ENCODE results near the gene SERPINE3. TPM values are rescaled to one million over a fixed set of nuclear protein-coding genes. Genes with fewer than 3 reads are reported as not detected.
A peak's percentile ranks its signal among the peaks of the same experiment; 100 is the strongest.

Gene SERPINE3
- total RNA-seq = not detected in 2 replicates

DNA sequence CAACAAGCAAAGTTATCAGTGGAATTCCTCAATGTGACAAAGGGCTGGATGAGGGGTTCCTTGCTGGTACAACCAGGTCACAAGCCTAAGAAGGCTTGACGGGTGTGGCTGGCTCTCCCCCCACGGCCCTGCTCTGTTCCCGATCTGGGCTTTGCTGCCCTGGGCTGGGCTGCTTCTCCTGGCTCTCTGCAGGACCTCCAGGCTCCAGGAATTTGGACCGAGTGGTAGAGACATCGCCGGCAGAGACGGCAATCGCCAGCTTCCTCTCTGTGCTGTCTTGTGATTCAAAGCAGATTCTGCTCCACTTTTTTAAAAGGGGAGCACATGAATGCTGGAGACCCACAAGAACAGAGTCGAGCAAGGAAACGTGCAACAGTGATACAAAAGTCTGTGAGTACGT is at the start of gene SERPINE3:
TSS of gene SERPINE3 (plus strand) at position 338 of the 400 bp plus-strand sequence. CDS start 1,401 bp downstream, outside the sequence.
- DNase-seq (ENCODE audit: low read depth in 2 of 2) = no peak

DNA sequence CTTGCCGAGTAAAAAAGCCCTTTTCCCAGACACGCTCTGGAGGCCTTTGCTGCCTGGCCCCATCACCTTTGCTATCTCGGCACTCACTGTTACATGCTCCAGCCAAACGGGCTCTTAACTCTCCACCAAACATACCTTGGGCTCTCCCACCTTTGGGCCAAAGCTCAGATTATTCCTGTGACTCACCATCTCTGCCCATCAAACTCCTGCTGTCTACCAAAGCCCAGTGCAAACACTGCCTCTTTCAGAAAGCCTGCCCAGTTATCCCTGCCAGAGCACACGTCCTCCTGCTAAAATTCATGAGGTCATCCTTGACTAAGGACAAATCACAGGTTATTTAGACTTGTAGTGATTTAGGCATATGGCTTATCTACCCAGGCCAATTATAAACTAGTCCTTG is 48.1 kb upstream of the SERPINE3 start:
- DNase-seq (ENCODE audit: low read depth in 2 of 2) = no peak

DNA sequence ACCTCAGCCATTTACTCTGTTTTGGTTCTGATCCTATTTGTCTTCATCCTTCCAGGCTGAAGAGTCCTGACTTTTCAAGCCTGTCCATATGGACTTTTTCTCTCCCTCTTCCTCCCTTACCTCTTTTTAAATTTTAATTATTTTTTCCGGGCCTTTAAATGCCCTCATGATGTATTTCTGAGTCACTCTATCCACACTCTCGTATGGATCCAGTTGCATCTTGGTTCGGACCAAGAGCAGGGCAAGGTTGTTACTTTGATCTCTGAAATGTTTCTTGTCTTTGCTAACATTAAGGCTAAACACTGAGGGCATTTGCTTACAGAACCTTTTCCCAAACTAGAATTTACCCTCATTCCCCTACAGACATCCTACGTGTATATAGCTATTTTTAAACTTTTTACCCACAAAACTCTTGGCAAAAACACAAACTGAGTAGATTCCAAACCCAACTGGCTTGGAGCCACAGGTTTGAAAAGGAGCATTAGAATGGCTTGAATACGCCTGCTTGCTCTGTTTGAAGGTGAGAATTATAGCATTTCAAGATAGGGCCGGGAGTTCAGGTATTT is 47.4 kb upstream of the SERPINE3 start:
- no peak for DNase-seq (ENCODE audit: low read depth in 2 of 2)

GRCh38 chr13:51297556-51297955 is 41.9 kb upstream of the SERPINE3 start:
- no peak for DNase-seq (ENCODE audit: low read depth in 2 of 2)

- peak in 1 of 2 donors; percentile 8 for DNase-seq (ENCODE audit: low read depth in 2 of 2)
Observed at GRCh38 chr13:51298812-51299211, 40.7 kb upstream of the SERPINE3 start.

DNA sequence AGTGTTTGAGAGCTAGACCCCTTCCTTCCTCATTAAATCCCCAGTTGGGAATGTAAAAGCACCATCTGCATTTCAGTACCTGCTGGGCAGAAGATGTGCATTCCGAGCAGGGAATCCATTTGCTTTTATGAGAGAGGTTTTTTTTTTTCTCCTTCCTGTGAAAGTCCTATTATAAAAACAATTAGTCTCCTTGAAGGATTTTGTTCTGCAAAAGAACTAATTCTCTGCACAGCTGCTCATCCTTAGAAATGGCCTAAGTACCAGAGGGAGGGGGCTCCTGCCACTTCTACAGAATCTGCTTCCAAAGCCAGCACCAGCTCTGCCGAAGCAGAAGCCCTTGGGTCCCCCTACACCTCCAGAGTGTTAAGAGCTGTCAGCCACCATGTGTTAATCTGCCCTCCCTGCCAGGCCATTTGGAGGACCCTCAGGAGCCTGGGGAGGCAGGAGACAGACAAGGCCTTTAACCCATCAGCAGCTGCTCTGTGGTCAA is 36.4 kb upstream of the SERPINE3 start:
- DNase-seq (ENCODE audit: low read depth in 2 of 2) = no peak

GRCh38 chr13:51303882-51304281 is 35.6 kb upstream of the SERPINE3 start:
- no peak for DNase-seq (ENCODE audit: low read depth in 2 of 2)

DNA sequence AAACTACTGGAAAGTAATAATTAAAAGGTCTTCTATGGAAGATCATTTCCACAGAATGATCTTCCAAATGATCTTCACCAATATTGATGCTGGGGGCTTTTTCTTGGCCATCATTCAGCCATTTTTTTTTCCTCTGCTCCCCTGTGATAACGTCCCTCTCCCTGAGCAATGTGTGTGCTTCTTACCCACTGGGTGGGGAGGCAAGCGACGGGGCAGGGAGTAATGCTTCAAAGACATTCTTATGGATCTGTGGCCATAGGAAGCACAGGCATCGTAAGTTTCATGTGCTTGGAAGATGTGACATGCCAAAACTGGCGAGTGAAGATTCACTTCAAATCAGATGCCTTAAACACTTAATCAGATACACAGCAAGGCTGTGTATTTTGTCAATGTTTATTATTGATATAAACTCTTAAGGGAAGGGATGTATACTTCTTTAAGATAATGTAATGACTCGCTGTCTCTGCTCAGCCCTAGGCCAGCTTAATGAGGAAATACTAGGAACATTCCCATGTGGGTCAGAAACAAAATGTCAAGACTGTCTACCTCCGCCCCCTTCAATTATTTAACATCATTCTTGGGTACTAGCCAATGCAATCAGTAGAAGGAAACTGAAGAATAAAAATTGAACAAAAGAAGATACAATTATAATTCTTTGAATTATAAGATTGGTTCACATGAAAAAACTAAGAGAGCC is 34.1 kb upstream of the SERPINE3 start:
- no peak for DNase-seq (ENCODE audit: low read depth in 2 of 2)

GRCh38 chr13:51308781-51309180 is 30.7 kb upstream of the SERPINE3 start:
- no peak for DNase-seq (ENCODE audit: low read depth in 2 of 2)

DNA sequence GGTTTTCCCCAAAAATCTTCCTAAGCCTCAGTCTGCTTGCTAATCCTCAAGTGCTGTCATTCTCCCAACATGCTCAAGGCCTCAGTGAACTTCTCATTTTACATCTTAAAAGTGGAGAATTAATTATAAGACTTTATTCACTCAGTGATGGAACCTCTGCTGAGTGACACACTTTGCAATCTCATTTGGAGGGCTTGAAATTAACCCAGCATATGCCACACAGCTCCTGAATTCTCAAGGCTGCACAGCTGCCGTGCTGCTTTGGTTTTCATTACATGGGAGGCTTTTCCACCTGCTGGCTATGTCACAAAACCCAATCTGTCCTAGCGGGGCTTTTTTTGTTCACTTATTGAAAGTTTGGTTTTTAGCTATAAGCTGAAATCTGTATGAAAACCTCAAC is 28.3 kb upstream of the SERPINE3 start:
- no peak for DNase-seq (ENCODE audit: low read depth in 2 of 2)

- no peak for DNase-seq (ENCODE audit: low read depth in 2 of 2)
Observed at GRCh38 chr13:51311957-51312520, 27.5 kb upstream of the SERPINE3 start.

GRCh38 chr13:51313619-51314018 is 25.9 kb upstream of the SERPINE3 start:
- DNase-seq (ENCODE audit: low read depth in 2 of 2) = no peak

- DNase-seq (ENCODE audit: low read depth in 2 of 2) = peak in 1 of 2 donors; percentile 34
Observed at GRCh38 chr13:51317262-51317661, 22.2 kb upstream of the SERPINE3 start.

DNA sequence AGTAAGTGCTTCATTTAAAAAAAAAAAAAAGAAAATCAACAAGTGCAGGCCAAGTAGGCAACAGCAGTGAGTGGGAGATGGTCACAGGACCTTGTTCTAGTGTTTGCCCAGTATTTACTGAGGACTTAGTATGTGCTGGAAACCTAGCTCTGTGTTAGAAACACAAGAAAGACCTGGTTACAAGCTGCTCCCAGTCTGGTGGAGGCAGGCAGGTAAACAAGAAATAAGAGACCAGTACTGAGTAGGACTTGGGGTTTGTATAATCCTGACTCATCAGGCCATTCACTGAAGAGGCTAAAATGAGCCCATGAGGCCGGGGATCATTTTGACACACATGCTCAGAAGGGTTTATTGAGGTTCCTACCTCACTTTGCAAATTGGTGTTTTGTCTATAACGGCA is 21.5 kb upstream of the SERPINE3 start:
- DNase-seq (ENCODE audit: low read depth in 2 of 2) = no peak

- no peak for DNase-seq (ENCODE audit: low read depth in 2 of 2)
Observed at GRCh38 chr13:51318876-51319275, 20.6 kb upstream of the SERPINE3 start.

- no peak for DNase-seq (ENCODE audit: low read depth in 2 of 2)
Observed at GRCh38 chr13:51321836-51322235, 17.7 kb upstream of the SERPINE3 start.

- DNase-seq (ENCODE audit: low read depth in 2 of 2) = no peak
Observed at GRCh38 chr13:51322826-51323225, 16.7 kb upstream of the SERPINE3 start.

GRCh38 chr13:51323824-51324511 is 15.5 kb upstream of the SERPINE3 start:
- DNase-seq (ENCODE audit: low read depth in 2 of 2) = no peak

DNA sequence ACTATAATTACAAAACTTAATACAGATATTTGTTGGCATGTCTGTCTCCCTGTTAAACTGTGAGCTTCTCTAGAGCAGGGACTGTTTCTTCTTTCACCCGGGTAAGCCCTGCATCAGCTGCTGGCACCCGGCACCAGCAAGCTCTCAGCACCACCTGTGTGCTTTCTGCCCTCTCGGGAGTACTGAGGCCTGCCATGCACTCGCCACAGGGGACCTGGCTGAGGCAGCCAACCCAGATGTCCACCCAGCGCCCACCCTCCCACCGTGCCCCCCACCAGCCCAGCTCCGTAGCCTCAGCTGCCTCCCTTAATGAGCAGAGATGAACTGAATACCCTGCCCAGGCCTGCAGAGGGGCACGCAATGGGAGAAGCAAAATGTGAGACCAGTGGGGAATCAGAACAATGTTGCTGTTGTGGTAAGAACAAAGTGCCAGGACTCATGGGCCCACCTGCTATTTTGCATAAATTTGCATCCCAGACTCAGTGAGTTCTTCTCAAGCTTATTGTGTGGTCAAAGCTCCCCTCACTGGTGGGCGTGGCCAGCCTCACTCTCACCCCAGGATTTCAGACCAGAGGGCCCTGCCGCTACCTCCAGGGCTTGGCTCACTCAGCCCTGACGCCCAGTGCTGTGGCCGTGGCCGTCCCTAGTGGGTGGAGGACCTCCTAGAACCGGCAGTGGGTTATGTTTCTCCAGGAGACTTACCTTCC is 14.6 kb upstream of the SERPINE3 start:
- DNase-seq (ENCODE audit: low read depth in 2 of 2) = no peak

- no peak for DNase-seq (ENCODE audit: low read depth in 2 of 2)
Observed at GRCh38 chr13:51325837-51326236, 13.7 kb upstream of the SERPINE3 start.

DNA sequence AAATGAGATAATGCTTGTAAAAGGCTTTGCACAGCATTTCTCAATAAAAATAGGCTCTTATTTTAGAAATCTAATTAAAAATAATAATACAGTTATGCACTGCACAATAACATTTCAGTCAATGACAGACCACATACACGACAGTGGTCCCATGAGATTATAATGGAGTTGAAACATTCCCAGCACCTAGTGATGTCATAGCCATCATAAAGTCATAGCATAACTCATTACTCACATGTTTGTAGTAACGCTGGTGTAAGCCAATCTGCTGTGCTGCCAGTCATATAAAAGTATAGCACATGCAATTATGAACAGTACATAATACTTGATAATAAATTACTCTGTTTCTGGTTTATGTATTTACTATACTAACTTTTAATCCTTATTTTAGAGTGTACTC is 12.7 kb upstream of the SERPINE3 start:
- no peak for DNase-seq (ENCODE audit: low read depth in 2 of 2)

DNA sequence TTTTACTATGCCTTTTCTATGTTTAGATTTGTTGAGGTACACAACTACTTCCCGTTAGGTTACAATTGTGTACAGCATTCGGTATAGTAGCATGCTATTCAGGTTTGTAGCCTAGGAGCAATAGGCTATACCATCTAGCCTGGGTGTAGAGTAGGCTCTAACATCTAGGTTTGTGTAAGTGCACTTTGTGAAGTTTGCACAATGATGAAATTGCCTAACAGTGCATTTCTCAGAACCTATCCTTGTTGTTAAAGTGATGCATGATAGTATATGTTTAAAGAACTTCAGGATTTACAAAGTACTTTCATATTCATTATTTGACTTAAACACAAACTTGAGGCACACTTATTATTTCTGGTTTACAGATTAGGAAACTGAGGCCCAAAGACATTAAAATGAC is 11.5 kb upstream of the SERPINE3 start:
- DNase-seq (ENCODE audit: low read depth in 2 of 2) = no peak

All from lung microvascular endothelial cell (primary cell).